GM12873 (cell line): ENCODE results near the gene RRP1B.

Experiments used
- TF ChIP-seq, protein P1 (sequence below): IDR thresholded peaks from 2 replicates; pipeline ENCODE4 v1.5.1; 2012; ENCODE audit warnings: low read depth, mild to moderate bottlenecking, moderate library complexity, low read length, control low read depth; ENCODE audit not compliant: insufficient read depth; ENCODE audit errors: missing control alignments

RRP1B gene

DNA sequence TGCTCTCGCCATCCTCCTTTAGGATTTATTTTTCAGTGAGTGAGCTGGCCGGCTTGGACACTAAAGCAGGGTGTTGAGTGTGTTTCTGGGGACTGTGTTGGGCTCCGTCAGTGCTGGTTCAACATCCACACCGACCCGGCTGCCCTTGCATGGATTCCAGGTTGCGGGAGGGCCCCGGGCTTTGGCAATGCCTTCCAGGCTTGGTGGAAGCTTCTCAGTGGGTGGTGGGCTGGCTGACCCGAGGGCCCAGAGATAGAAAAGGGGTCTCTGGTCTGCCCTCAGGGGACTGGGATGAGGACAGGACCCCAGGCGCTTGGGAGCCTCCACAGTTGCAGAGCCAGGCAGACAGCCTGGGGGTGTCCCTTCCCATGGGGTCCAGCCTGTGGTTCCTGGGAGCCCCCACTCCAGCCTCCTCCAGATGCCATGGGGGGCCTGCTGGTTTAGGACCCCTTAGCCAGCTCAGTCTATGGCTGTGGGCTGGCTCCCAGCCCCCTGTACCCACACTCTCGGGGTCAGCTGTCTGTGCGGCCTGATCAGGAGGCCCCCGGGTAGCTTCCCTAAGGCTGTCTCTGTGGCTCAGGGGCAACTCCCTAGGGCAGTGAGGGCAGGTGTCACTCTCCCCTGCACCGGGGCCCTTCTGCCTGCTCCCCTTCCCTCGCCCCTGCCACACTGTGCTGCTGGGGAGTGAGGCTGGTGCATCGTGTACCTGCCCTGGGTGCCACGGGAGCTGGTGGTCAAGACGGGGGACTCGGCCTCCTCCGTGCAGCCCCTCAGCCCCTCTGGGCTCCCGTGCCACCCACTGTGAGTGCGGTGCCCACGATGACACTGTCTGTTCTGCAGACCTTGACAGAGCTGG lies 76.1 kb downstream of the RRP1B start:
- TF ChIP-seq, protein P1, sequence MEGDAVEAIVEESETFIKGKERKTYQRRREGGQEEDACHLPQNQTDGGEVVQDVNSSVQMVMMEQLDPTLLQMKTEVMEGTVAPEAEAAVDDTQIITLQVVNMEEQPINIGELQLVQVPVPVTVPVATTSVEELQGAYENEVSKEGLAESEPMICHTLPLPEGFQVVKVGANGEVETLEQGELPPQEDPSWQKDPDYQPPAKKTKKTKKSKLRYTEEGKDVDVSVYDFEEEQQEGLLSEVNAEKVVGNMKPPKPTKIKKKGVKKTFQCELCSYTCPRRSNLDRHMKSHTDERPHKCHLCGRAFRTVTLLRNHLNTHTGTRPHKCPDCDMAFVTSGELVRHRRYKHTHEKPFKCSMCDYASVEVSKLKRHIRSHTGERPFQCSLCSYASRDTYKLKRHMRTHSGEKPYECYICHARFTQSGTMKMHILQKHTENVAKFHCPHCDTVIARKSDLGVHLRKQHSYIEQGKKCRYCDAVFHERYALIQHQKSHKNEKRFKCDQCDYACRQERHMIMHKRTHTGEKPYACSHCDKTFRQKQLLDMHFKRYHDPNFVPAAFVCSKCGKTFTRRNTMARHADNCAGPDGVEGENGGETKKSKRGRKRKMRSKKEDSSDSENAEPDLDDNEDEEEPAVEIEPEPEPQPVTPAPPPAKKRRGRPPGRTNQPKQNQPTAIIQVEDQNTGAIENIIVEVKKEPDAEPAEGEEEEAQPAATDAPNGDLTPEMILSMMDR = no peak

DNA sequence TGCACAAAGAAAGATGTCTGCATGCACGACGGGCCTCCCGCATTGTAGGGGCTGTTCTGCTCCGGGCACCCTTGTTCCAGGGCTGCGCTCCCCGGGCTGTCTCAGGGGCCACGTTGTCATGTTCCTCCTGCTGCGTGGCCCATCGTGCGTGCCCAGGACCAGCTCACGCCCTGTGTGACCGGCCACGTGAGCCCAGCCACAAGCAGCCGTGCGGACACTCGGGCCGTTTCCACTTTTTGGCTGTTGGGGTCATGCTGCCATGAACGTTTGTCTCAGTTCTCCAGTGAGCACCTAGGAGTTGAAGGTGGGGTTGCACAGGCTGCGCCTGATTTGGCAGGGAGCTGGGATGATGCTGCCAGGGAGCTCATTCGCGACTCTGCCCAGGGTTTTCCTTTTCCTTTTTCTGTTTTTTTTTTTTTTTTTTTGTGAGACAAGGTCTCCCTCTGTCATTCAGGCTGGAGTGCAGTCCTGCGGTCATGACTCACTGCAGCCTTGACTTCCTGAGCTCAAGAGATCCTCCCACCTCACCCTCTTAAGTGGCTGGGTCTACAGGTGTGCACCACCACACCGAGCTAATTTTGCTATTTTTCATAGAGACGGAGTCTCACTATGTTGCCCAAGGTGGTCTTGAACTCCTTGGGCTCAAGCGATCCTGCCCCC lies 77.0 kb downstream of the RRP1B start:
- TF ChIP-seq, protein P1 = no peak

DNA sequence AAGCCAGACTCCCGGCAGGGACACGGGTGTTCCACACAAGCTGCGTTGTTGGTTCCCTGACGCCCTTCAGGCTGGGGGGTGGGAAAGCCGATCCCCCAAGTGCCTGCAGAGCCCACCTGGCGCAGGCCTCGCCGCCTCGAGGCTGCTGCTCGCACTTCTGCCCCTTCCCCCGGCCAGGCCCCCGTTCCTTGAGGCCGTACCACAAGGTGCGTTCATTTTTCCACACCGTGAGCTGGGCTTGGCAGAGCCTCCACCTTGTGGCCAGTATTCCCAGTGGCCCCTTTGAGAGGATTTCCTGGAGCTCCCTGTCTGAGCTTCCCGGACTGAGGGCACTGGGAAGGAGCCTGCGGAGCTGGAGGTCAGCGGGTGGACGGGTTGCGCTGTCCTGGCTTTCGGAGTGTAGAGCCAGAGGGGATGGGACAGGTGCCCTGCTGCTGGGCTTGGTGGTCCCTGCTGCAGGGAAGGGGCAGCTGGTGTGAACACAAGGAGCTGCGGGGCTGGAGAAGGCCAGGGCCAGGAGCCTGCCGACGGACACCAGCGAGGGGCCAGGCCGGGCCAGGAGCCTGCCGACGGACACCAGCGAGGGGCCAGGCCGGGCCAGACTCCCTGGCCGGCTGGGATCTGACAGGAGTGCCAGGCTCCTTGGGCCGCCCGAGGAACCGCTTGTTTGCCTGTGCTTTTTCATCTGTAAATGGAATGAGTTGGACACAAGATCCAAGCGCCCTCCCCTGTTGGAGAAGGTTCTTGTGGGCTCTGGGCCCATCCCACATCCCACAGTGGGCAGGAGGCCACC lies 78.0 kb downstream of the RRP1B start:
- TF ChIP-seq, protein P1 = no peak

DNA sequence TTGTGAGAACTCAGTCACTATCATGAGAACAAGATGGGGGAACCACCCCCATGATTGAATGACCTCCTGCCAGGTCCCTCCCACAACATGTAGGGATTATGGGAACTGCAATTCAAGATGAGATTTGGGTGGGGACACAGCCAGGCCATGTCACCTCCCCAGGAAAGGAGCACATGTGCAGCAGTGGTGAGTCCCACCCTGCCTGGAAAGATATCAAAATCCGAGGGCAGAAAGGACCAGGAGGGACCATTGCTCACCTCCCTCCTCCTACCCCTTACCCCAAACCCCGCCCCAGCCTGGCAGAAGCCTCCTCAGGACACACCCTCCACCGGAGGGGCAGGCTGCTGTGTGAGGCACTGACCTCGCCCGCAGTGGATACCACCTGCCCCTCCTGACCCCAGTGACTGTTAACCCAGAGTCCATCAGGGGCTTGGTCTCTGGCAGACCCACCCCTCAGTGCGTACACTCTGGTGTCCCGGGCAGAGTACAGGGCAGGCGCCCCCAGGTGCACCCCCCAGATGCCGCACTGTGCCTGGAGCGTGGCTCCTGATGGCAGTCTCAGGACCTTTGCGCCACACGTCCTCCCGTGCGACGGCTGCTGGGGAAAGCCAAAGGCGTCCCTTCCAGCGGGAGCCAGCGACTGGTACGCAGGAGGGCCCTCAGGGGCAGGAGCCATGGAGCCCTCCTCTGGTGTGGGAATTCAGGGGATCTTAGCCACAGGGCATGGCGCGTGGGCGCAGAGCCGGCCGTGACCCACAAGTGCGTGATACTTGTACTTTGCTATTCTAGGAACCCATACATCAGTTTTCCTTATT lies 80.5 kb downstream of the RRP1B start:
- TF ChIP-seq, protein P1 = no peak

DNA sequence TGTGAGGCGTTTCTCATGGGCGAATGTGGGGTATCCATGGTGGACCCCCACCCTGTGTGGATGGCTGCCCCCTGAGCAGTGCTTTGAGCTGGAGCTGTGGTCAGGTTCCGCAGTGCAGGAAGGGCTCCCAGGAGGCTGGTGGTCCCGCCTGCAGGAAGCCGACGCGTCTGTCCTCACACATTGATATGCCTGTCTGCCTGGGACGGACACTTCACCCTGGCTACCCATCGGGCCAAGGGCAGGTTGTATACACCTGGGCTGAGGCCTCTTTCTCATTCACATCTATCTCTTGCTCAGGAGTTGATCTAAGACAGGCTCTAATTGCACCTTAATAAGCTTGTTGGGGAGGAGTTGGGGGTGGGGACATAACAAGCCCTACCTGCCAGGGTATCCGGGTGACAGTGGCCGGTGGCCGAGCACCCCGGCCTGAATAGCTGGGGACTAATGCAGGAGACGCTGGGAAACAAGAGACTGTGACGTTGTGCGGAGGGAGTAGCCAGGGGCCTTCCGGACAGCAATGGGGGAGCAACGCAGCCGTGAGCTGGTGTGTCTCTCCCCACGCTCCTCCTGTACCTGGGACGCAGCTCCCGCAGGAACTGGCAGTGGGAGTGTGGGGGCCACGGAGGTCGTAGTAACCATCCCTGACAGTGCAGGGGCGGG lies 81.3 kb downstream of the RRP1B start:
- TF ChIP-seq, protein P1 = no peak

DNA sequence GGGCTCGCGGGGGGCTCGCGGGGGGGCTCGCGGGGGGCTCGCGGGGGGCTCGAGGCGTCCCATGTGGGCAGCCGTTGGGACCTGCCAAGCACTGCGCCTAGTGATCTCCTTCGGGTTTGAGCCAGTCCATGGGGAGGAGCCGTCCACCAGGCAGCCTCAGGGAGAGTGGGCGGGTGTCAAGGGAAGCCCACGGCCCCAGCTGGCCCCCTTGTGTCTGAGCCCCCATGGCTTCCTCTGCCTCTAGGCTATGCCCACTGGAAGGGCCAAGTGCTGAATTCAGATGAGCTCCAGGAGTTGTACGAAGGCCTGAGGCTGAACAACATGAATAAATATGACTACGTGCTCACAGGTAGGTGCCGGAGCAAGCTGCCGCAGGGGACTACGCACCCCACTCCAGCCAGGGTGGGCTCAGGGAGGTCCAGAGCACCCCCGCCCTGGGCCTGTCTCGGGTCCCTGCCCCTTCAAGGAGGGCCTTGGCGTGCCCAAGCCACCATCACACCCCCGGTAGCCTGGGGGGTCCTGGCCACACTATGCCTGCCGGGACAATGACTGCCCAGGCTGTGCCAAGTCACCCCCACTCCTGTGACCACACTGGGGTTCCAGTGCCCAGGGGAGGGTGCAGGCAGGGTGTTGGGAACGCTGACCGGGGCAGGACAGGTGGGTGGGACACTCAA lies 82.2 kb downstream of the RRP1B start:
- TF ChIP-seq, protein P1 = no peak
